ENCODE results near the gene DNAH6.

- TF ChIP-seq EZH2 (IDR thresholded peaks at IDR 0.05): no peak
- no peak for TF ChIP-seq SIN3A (IDR thresholded peaks at IDR 0.05; ENCODE audit: low read depth)
Measured at GRCh38 chr2:84857566-84857965, 341.3 kb downstream of the DNAH6 start.
